ENCODE results near the gene SRL. TPM values are rescaled to one million over a fixed set of nuclear protein-coding genes. Genes with fewer than 3 reads are reported as not detected.
A peak's percentile ranks its signal among the peaks of the same experiment; 100 is the strongest.

The SRL gene
- total and polyA plus RNA-seq, 5 experiments from 2014 or later, result not detected

DNA sequence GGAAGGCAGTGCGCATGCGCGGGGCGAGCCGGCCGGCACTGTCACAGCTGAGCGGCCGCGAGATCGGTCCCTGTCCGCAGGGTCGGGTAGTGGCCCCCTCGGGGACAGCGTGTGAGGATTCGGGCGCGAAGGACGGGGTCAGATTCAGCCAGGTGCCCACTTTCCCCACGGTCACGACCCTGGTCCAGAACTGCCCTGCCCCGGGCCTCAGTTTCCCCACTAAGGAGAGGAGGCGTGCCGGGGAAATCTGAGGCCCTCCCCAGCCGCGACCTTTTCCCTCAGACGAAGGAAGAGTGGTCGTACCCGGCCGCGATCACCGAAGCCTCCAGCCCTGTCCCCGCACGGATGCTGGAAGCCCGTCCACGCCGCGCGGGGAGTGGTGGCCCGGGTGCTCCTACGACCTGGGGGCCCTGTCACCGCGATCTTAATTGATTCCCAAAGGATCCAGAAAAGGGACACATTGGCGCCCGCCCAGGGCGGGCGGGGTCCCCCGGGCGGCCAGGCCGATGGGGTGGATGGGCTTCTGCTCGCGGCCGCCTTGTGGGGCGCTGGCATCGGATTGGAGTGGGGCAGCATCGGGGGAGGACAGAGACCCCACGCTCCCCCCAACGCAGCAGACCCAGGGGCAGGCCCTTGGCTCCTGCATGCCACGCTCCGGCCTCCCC is 57.7 kb downstream of the SRL start:
- no peaks in the 10 kb centered on the region for H3K27me3 Mint-ChIP-seq
- peak overlapping the region; percentile 74 to 91 (median 86) for H3K4me3 Mint-ChIP-seq
- peaks cover 4 to 10% (median 5%) of the 10 kb centered on the region in 4 donors for H3K4me1 Mint-ChIP-seq
- no peak for DNase-seq
- no peaks in the 10 kb centered on the region for H3K9me3 Mint-ChIP-seq
- POLR2A ChIA-PET, result interaction anchor here (0.6 to 0.7 kb wide), 3 partner anchors 19 to 89 kb away, joined by 3 to 6 read pairs (median 3); partner anchors contain the start of gene TFAP4
- ATAC-seq, result peak in 1 of 2 donors; percentile 4
- no peaks in the 10 kb centered on the region for H3K36me3 Mint-ChIP-seq
- peak overlapping the region in 6 of 10 donors; percentile 30 to 77 (median 73) for H3K27ac Mint-ChIP-seq

DNA sequence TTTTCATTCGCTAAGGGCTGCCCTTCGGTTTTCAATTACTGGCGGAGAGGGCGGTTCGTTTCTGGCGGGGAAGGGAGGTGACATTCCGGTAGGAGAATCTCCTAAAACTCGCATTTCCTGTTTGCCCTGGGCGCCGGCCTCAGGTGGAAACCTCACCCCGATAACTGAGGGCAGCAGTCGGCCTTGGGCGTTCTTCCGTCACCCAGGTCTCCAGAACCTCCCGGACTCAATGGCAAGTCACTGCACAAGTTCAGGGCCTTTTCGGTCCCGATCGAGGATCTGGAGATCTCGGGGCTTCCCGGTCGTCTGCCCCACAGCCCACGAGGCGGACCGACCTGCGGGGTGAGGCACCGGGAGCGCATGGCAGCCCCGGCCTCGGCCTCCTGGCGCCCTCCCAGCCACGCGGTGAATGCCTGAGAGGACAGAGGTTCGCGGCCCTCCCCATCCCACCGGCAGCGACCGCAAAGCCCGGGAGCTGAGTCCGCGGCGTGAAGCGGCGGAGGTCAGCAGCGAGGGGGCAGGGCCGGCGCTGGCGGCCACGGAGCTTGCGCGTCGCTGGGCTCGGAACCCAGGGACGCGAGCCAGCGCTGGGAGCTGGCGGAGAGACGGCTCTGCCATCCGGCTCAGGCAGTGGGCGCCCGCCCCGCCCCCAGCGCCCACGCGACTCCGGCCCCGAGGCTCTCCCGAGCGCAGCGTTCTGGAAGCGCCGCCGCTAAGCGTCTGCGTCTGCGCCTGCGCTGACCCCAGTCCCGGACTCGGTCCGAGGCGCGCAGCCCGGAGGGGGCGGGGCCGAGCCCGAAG is 58.4 kb downstream of the SRL start:
- H3K4me3 Mint-ChIP-seq, result peak overlapping the region; percentile 71 to 88 (median 79)
- H3K27me3 Mint-ChIP-seq, result no peaks in the 10 kb centered on the region
- POLR2A ChIA-PET, result interaction anchor here (0.6 to 0.7 kb wide), 2 partner anchors 88 to 89 kb away, joined by 3 read pairs; partner anchors contain the start of gene TFAP4
- no peaks in the 10 kb centered on the region for H3K36me3 Mint-ChIP-seq
- peaks cover 4 to 10% (median 5%) of the 10 kb centered on the region in 4 donors for H3K4me1 Mint-ChIP-seq
- no peaks in the 10 kb centered on the region for H3K9me3 Mint-ChIP-seq
- peak; percentile 56 to 86 (median 74) for DNase-seq
- H3K27ac Mint-ChIP-seq, result peak overlapping the region in 6 of 10 donors; percentile 37 to 80 (median 56)
- peak; percentile 77 to 90 for ATAC-seq

DNA sequence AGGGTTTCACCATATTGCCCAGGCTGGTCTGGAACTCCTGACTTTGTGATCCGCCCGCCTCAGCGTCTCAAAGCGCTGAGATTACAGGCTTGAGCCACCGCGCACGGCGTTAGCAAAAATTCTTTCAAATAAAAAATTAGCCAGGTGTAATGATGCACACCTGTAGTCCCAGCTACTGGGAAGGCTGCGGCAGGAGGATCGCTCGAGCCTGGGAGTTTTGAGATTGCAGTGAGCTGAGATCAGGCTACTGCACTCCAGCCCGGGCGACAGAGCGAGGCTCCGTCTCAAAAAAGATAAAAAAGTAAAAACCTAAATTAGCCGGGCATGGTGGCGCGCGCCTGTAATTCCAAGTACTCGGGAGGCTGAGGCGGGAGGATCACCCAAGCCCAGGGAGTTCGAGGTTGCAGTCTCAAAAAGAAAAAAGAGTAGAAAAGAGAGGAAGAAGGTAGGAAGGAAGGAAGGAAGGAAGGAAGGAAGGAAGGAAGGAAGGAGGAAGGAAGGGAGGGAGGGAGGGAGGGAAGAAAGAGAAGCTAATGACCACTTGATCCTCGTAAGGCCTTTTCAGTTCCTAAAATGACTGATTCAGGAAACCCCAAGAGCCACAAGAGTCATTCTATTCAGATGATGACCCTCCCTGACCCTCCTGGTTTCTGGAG is 59.2 kb downstream of the SRL start:
- Mint-ChIP-seq H3K4me1 (peaks cover 4 to 10% (median 5%) of the 10 kb centered on the region in 4 donors), H3K9me3 (no peaks in the 10 kb centered on the region), H3K27me3 (no peaks in the 10 kb centered on the region), H3K27ac (peak overlapping the region in 7 of 10 donors; percentile 18 to 80 (median 52)), H3K36me3 (no peaks in the 10 kb centered on the region), H3K4me3 (peak overlapping the region; percentile 71 to 88 (median 79))
- POLR2A ChIA-PET, result no interaction called here
- ATAC-seq (no peak), DNase-seq (no peak)

DNA sequence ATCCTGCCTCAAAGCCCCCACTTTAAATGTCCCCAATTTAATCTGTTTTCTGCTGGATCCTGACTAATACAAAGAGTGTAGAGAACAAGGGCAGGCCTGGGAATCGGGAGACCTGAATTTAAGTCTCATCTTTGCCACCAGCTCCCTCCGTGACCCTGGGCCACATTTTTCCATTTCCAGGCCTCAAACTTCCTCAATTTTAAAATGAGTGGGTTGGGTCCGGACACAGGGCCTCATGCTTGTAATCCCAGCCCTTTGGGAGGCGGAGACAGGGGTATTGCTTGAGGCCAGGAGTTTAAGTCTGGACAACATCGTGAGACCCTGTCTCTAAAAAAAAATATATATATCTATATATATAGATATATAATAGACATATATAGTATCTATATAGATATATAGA is 61.4 kb downstream of the SRL start:
- Mint-ChIP-seq H3K9me3 (no peaks in the 10 kb centered on the region), H3K4me3 (no peak overlapping the region), H3K4me1 (peaks cover 4 to 10% (median 5%) of the 10 kb centered on the region in 4 donors), H3K27ac (no peak overlapping the region), H3K27me3 (peaks cover 0 to 4% (median 1%) of the 10 kb centered on the region in 5 donors), H3K36me3 (no peaks in the 10 kb centered on the region)
- ATAC-seq (no peak), DNase-seq (no peak)
- POLR2A ChIA-PET, result no interaction called here

- no peaks in the 10 kb centered on the region for H3K9me3 Mint-ChIP-seq
- POLR2A ChIA-PET, result no interaction called here
- no peak for ATAC-seq
- peaks cover 3 to 9% (median 4%) of the 10 kb centered on the region in 4 donors for H3K4me1 Mint-ChIP-seq
- no peak overlapping the region for H3K4me3 Mint-ChIP-seq
- no peaks in the 10 kb centered on the region for H3K36me3 Mint-ChIP-seq
- H3K27me3 Mint-ChIP-seq, result peaks cover 0 to 4% (median 1%) of the 10 kb centered on the region in 5 donors
- H3K27ac Mint-ChIP-seq, result no peak overlapping the region
- no peak for DNase-seq
Measured at GRCh38 chr16:4179763-4180260, 62.1 kb downstream of the SRL start.

- H3K27me3 Mint-ChIP-seq, result peaks cover 0 to 4% (median 1%) of the 10 kb centered on the region in 5 donors
- POLR2A ChIA-PET, result no interaction called here
- H3K36me3 Mint-ChIP-seq, result no peaks in the 10 kb centered on the region
- ATAC-seq (no peak), DNase-seq (no peak)
- H3K9me3 Mint-ChIP-seq, result no peaks in the 10 kb centered on the region
- H3K4me3 Mint-ChIP-seq, result no peak overlapping the region
- no peak overlapping the region for H3K27ac Mint-ChIP-seq
- H3K4me1 Mint-ChIP-seq, result peaks cover 0 to 6% (median 0%) of the 10 kb centered on the region in 4 donors
Measured at GRCh38 chr16:4179020-4179419, 62.9 kb downstream of the SRL start.

DNA sequence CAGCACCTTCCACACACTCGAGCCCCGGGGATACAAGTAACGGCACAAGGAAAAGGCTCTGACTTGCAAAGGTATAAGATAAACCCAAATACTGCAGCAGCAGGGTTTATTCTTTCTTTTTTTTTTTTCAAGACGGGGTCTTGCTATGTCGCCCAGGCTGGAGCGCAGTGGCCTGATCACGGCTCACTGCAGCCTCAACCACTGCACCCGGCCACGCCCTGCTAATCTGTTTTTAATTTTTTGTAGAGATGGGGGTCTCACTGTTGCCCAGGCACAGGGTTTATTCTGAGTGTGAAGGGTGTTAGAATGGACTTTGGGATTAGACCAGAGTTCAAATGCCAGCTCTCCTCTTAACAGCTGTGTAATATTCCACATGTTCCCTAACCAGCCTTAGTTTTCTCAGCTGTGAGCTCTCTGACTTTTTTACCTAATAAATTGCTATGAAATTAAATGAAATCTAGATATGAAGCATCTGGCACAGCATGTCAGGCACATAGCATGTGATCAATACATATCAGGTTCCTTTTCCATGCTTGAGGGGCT is 63.3 kb downstream of the SRL start:
- ATAC-seq (no peak), DNase-seq (no peak)
- Mint-ChIP-seq H3K9me3 (no peaks in the 10 kb centered on the region), H3K4me3 (no peak overlapping the region), H3K36me3 (no peaks in the 10 kb centered on the region), H3K4me1 (peaks cover 0 to 6% (median 0%) of the 10 kb centered on the region in 4 donors), H3K27ac (no peak overlapping the region), H3K27me3 (peaks cover 0 to 4% (median 1%) of the 10 kb centered on the region in 5 donors)
- POLR2A ChIA-PET, result no interaction called here

GRCh38 chr16:4176906-4177417 is 64.9 kb downstream of the SRL start:
- H3K4me1 Mint-ChIP-seq, result no peaks in the 10 kb centered on the region
- H3K9me3 Mint-ChIP-seq, result no peaks in the 10 kb centered on the region
- no peak for ATAC-seq
- H3K27me3 Mint-ChIP-seq, result peaks cover 0 to 4% (median 3%) of the 10 kb centered on the region in 5 donors
- no peak overlapping the region for H3K27ac Mint-ChIP-seq
- H3K36me3 Mint-ChIP-seq, result no peaks in the 10 kb centered on the region
- no peak overlapping the region for H3K4me3 Mint-ChIP-seq
- POLR2A ChIA-PET, result interaction anchor here (0.5 to 0.6 kb wide), 2 partner anchors 11 to 81 kb away, joined by 3 read pairs; no protein-coding TSS in a partner anchor
- DNase-seq, result no peak

GRCh38 chr16:4175849-4176248 is 66.0 kb downstream of the SRL start:
- POLR2A ChIA-PET, result interaction anchor here (0.7 kb wide), 1 partner anchor 63 kb away, joined by 4 read pairs; no protein-coding TSS in a partner anchor
- DNase-seq (no peak), ATAC-seq (no peak)
- Mint-ChIP-seq H3K27me3 (peaks cover 0 to 4% (median 3%) of the 10 kb centered on the region in 5 donors), H3K9me3 (no peaks in the 10 kb centered on the region), H3K4me1 (no peaks in the 10 kb centered on the region), H3K36me3 (no peaks in the 10 kb centered on the region), H3K4me3 (no peak overlapping the region), H3K27ac (no peak overlapping the region)

GRCh38 chr16:4172070-4172469 is 69.8 kb downstream of the SRL start:
- DNase-seq (no peak), ATAC-seq (no peak)
- Mint-ChIP-seq H3K36me3 (no peaks in the 10 kb centered on the region), H3K27me3 (peaks cover 0 to 4% (median 3%) of the 10 kb centered on the region in 5 donors), H3K27ac (no peak overlapping the region), H3K4me1 (peaks cover 0 to 1% (median 0%) of the 10 kb centered on the region in 4 donors), H3K9me3 (no peaks in the 10 kb centered on the region), H3K4me3 (no peak overlapping the region)
- POLR2A ChIA-PET, result interaction anchor here (0.6 kb wide), 1 partner anchor 51 kb away, joined by 6 read pairs; no protein-coding TSS in a partner anchor

- POLR2A ChIA-PET, result interaction anchor here (0.6 kb wide), 1 partner anchor 48 kb away, joined by 3 read pairs; no protein-coding TSS in a partner anchor
- peaks cover 0 to 3% (median 0%) of the 10 kb centered on the region in 4 donors for H3K4me1 Mint-ChIP-seq
- no peak overlapping the region for H3K27ac Mint-ChIP-seq
- H3K27me3 Mint-ChIP-seq, result peaks cover 0 to 3% (median 0%) of the 10 kb centered on the region in 5 donors
- ATAC-seq (no peak), DNase-seq (no peak)
- H3K36me3 Mint-ChIP-seq, result no peaks in the 10 kb centered on the region
- H3K9me3 Mint-ChIP-seq, result no peaks in the 10 kb centered on the region
- no peak overlapping the region for H3K4me3 Mint-ChIP-seq
Measured at GRCh38 chr16:4169415-4169814, 72.5 kb downstream of the SRL start.

- Mint-ChIP-seq H3K27ac (peak overlapping the region in 1 of 10 donors; percentile 67), H3K27me3 (no peaks in the 10 kb centered on the region), H3K4me3 (no peak overlapping the region), H3K4me1 (peaks cover 0 to 3% (median 0%) of the 10 kb centered on the region in 4 donors), H3K9me3 (no peaks in the 10 kb centered on the region), H3K36me3 (no peaks in the 10 kb centered on the region)
- ATAC-seq (no peak), DNase-seq (no peak)
- POLR2A ChIA-PET, result no interaction called here
Measured at GRCh38 chr16:4166821-4167220, 75.1 kb downstream of the SRL start.
